ENCODE data around the gene SMIM10L2A.
"Not testable (repeated sequence)": the region's sequence is repeated elsewhere in the genome, so short reads cannot be mapped to it uniquely, and the experiment has no call there.

SMIM10L2A gene

DNA sequence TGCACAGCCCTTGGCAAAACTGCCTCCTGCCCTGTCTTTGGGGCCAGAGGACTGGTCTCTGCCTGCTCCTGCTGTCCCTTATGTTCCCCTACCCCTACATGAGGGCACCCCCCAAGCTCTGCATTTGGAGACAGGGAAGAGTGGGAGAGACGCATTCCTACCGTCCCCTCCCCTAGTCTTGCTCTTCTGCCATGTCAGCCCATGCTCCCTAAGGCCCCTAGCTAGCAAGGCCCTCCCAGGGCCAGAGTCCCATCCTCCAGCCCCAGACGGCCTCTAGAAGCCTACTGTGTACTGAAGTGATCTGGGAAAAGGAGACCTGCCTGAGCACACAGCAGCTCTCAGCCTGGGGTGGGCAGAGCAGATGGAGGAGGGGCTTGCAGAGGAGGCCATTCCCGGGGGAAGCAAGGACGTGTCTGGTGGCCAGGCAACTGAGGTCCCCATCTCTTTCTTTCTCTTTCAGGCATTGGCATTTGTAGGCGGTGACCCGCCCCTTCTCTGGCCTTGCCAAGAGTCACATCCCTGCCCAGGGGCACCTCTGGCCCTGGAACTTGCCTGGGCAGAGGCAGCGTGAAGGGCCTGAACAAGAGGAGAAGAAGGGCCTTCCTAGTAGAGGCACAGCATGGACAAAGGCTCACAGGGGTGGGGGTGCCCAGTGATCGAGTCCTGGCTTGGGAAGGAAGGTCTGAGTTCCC lies 1.6 kb downstream of the SMIM10L2A start:
- not testable (repeated sequence) for DNase-seq

GRCh38 chrX:135424469-135424868 lies 2.7 kb downstream of the SMIM10L2A start:
- no peak for DNase-seq

DNA sequence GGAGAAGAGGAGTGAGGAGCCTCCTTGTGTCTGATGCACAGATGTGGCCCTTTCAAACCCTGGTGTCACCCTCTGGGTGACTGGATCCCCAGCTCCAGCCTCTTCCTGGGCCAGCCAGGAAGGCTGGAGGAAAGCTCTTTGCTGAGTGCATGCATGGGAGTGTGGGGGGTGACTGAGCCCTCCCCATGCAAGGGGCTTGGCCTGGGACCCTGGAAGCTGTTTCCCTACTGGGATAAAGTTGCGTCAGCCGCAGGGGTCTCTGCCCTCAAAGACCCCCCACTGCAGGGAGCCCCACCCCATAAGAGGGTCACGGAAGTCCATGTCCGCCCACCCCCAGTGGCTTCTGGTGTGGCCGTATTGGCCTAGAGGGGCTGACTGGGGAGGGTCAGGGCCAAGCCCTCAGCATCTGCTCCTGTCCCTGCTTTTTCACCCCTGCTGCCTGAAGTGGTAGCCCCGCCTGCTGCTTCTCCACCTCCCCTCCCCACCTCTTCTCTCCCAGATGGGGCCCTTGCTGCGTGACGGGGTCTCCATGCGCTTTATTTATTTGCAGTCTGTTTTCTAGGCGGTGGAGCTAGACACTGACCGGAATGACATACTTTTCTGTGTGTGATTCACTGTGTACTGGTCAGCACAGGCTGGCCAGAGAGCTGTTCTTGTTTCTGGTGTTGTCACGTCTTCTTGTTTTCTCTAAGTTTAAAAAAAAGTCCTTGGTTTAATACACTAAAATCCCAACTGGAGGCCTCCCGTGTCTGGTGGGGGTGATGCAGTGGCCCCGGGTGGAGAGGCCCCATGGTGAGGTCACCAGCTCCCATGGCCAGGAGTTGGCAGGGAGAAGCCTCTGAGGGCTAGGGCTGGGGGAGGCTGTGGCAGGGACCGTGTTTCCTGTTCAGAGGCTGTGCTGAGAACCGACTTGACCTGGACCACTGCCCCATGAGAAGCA lies 3.6 kb downstream of the SMIM10L2A start:
- no peak for DNase-seq

- DNase-seq, result no peak
Observed at GRCh38 chrX:135429429-135429828, 7.7 kb downstream of the SMIM10L2A start.

DNA sequence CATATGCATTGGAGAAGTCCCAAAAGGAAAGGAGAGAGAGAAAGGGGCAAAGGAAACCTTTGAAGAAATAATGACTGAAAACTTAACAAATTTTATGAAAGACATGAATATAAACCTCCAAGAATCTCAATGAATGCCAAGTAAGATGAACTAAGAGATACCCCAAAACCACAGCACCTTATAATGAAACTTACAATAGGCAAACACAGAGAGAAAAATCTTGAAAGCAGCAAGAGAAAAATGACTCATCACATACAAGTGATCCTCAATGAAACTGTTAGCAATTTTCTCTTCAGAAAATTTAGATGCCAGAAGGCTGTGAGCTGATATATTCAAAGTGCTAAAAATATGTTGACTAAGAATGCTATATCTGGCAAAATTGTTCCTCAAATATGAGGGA lies 10.1 kb downstream of the SMIM10L2A start:
- no peak for DNase-seq

- DNase-seq, result no peak
Observed at GRCh38 chrX:135432453-135432852, 10.7 kb downstream of the SMIM10L2A start.

- DNase-seq, result no peak
Observed at GRCh38 chrX:135432881-135433521, 11.3 kb downstream of the SMIM10L2A start.

DNA sequence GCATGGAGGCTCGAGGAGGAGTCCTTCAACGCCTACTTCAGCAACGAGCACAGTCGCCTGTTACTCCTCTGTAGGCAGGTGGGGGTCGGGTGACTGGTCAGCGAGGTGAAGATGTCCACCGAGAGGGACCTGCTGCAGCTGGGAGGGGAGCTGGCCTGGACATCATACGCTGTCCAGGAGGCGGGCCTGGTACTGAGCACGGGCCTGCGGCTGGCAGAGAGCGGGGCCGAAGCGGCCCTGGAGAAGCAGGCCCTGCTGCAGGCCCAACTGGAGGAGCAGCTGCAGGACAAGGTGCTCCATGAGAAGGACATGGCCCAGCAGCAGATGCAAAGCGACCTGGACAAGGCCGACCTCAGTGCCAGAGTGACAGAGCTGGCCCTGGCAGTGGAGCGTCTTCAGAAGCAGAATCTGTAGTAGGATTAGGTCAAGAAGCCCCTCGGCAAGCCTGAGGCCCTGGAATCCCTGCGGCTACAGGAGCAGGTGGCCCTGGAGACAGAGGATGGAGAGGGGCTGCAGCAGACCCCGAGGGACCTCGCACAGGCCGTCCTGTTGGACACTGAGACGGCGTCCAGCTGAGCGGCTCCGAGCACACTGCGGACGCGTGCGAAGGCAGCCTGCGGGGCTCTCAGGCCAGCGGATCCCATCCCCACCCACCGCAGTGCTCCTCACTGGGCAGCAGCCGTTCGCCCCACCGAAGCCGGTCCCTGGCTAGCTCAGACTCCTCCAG lies 11.9 kb downstream of the SMIM10L2A start:
- DNase-seq, result no peak

DNA sequence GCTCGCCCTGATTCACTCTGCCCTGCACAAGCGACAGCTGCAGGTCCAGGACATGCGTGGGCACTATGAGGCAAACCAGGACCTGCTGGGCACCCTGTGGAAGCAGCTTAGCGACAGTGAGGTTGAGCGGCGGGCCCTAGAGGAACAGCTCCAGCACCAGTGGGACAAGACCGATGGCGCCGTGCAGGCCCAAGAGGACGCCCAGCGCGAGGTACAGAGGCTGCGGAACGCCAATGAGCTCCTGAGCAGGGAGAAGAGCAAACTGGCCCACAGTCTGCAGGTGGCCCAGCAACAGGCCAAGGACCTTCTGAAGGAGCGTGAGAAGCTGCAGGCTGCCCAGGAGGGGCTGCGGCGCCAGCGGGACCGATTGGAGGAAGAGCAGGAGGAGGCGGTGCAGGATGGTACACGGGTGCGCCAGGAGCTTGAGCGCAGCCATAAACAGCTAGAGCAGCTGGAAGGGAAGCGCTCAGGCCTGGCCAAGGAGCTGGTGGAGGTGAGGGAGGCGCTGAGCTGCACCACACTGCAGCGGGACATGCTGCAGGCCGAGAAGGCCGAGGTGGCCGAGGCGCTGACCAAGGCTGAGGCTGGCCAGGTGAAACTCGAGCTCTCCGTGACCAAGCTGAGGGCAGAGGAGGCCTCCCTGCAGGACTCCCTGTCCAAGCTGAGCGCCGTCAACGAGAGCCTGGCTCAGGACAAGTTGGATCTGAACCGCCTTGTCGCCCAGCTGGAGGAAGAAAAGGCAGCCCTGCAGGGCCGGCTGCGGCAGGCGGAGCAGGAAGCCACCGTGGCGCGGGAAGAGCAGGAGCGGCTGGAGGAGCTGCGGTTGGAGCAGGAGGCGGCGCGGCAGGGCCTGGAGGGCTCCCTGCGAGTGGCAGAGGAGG lies 12.8 kb downstream of the SMIM10L2A start:
- DNase-seq, result no peak

DNA sequence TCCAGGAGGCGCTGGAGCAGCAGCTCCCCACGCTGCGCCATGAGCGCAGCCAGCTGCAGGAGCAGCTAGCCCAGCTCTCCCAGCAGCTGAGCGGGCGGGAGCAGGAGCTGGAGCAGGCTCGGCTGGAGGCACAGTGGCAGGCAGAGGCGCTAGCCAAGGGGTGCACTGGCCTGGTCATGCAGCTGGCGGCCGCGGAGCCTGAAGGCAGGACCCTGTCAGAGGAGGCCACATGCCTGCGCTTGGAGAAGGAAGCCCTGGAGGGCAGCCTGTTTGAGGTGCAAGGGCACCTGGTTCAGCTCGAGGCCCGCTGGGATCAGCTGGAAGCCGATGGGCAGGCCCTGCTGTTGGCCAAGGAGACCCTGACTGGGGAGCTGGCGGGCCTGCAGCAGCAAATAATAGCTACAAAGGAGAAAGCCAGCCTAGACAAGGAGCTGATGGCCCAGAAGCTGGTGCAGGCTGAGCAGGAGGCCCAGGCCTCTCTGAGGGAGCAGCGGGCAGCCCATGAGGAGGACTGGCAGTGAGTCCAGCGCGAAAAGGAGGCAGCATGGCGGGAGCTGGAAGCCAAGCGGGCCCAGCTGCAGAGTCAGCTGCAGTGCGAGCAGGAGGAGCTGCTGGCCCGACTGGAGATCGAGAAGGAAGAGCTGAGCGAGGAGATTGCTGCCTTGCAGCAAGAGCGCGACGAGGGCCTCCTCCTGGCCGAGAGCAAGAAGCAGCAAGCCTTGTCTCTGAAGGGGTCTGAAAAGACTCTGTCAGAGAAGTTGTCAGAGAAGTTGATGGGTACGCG lies 13.6 kb downstream of the SMIM10L2A start:
- DNase-seq, result no peak

- DNase-seq, result no peak
Observed at GRCh38 chrX:135435933-135436332, 14.2 kb downstream of the SMIM10L2A start.

DNA sequence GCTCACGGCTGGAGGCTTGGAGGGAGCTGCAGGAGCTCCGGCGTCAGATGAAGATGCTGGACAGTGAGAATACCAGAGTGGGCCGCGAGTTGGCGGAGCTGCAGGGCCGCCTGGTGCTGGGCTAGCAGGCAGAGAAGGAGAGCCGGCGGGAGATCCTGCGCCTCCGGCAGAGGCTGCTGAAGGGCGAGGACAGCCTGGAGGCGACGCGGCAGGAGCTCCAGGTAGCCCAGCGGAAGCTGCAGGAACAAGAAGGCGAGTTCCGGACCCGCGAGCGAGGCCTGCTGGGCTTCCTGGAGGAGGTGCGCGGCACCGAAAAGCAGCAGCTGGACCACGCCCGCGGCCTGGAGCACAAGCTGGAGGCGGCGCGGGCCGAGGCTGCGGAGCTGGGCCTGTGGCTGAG lies 14.7 kb downstream of the SMIM10L2A start:
- no peak for DNase-seq

DNA sequence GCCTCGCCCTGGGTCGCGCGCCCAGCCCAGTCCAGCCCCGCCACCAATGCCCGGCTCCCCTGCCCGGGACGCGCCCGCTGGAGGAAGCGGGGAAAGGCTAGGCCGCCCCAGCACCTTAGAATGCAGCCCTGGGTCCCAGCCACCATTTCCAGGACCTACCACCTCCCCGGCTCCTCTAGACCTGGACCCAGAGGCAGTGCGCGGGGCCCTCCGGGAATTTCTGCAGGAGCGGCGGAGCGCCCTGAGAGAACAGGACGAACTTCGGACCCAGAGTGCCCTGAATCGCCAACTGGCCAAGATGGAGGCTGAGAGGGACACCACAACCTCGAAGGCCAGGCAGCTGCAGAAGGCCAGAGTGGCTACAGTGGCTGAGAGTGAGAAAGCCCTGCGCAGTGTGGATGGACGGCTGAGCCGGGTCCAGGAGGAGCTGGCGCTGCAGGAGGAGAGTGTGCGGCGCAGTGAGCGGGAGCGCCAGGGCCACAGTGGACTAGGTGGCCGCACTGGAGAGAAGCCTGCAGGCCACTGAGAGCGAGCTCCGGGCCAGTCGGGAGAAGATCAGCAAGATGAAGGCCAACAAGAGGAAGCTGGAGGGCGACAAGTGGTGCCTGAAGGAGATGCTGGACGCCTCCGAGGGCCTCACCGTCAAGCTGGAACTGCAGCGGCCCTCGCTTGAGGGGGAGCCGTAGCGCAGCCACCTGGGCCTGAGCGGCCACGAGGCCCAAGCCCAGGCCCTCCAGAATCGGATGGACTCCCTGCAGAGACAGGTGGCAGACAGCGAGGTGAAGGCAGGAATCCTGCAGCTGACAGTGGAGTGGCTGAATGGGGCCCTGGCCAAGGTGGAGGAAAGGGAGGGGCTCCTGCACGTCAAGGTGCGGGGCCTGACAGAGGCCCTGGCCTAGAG lies 15.5 kb downstream of the SMIM10L2A start:
- DNase-seq, result no peak

GRCh38 chrX:135437867-135438733 lies 16.4 kb downstream of the SMIM10L2A start:
- no peak for DNase-seq

GRCh38 chrX:135438734-135439043 lies 16.9 kb downstream of the SMIM10L2A start:
- no peak for DNase-seq

DNA sequence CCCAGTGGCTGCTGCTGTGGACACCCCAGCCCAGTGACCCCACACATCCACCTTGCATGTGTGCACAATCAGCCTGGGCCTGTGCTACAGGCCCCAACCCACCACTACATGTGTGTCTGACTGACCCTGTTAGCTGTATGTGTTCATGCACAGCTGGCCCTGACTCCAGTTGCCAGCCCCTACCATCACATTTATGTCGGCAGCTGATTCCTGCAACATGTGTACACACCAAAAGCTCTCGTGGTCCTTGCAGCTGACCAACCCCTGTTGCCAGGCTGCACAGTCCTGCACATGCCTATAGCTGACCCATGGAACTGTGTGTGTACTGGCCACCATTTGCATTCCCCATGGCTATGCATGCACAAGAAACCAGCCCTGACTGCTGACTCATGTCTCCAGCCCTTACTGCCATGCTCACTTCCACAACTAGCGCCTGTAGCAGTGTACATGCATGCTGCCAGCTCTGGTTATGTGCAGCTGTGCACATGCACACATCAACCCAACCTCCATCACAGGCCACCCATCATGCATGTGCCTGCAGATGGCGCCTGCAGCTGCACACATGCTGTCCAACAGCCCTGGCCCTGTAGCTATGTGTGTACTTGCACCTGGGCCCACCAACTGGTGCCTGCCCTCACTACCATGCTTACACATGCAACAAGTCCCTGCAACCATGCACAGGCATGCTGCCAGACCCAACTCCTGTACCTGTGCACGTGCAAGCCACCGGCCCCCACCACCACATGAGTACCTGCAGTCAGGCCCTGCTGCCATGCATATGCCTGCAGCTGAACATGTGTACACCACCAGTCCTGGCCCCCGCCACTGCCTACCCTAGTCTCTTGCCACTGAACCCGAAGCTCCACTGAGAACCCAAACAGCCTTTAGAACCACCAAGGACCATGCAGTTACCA lies 28.1 kb downstream of the SMIM10L2A start:
- DNase-seq, result no peak

GRCh38 chrX:135453381-135453780 lies 31.6 kb downstream of the SMIM10L2A start:
- no peak for DNase-seq

GRCh38 chrX:135454816-135455215 lies 33.1 kb downstream of the SMIM10L2A start:
- DNase-seq, result no peak

All from eye (tissue), 1 donor.